HG03378 (cell line): ENCODE results near the gene PCYT2.

Experiments
- ATAC-seq: cut with Tn5 transposase; IDR thresholded peaks from one replicate; pipeline ENCODE4 v1.9.1; 2021; ENCODE audit warnings: mild to moderate bottlenecking, moderate library complexity; ENCODE audit not compliant: unreplicated experiment

PCYT2 gene

DNA sequence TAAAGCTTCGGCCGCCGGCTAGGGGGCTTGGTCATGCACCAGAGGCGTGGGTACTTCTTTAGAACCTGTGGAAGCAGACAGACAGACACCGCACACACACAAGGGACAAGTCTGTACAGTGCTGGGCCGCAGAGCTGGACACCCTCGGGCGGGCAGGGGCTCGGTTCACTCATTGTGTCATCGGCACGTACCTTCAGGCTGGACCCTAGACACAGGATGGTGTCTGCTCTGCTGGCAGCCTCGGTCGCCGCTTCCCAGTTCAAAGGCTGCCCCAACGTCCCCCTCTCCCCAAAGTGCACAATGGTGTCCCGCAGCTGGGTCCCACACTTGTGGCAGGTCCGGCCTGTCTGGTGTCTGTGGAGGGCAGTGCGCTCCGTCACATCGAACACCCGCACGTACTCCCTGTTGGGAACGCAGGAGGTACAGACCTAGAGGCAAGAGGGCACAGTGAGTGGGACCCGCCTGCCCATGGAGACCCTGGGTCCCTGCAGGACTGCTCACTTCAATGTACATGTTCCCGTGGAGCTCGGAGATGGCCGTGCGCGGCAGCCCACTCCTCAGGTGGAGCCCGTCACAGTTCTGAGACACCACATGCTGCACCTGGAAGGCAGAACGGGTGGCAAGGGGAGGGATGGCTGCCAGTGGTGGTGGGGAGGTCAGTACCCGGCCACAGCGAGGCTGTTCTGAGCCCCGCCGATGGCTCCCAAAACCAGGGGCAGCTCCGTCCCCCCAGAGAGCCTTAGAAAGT, 3.1 kb upstream of the PCYT2 start:
- no peak for ATAC-seq

DNA sequence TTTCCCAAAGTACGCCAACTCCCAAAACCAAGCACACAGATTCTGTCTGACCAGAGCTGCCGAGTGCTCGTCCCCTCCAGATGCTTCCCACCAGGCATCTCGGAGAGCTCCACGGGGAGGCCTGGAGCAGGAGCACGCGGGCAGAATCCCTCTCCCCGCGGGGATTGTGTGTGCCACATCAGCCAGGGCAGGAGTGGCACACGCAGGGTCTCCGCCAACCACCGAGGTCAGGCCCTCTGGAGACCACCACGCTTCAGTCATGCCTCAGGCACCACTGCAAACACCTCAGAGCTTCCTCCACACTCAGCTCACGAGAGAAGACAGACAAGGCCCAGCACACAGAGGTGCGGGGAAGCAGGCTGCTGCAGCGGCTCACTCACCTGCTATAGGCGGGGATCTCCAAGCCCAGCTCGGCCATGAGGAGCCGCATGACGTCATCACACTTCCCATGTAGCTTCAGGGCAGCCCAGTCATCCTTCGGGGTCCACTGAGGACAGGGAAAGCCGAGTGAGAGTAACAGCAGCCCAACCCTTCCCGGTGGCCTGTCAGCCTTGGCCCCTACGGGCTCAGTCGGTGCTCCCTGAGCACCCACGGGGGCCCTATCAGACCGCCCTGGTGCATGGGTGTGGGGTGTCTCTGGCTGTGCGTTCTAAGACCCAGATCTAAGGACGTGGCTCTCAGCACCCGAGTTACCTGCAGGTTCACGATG, 2.3 kb upstream of the PCYT2 start:
- ATAC-seq, result no peak

DNA sequence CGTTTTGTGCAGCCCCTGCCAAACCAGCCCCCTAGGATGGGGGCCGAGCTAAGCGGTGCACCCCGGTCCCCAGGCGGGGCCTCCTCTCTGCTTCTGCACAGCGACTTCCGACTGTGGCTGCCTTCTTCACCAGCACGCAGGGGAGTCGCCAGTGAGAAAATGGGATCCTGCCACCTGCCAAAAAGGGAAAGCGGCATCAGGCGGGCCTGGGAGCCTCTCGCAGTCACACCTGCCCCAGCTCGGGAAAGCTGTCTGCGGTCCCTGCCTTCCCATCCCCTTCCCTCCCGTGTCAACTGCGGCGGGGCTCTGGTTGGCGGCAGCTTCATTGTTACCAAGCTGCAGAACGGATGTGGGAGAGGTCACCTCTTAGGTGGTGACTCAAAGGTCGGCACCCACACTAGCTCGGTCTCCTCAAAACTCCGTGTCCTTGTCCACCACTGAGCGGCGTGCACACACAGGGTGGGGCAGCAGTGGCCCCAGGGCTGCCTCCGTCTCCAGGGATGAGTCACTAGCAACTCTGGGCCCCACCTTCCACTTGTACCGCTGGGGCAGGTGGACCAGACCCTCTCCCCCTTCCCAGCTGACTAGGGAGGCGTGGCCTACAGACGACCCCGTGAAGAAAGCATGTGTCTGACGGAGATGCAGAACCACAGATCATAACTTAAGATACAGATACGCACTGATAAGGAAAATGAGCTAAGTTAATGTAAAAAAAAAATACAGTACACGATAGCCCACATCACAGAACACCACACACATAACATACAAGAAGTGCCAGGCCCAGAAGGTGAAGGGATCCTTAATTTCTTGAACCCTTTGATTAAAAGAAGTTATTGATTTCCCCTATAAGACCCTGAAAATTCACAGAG, 1.5 kb upstream of the PCYT2 start:
- no peak for ATAC-seq

DNA sequence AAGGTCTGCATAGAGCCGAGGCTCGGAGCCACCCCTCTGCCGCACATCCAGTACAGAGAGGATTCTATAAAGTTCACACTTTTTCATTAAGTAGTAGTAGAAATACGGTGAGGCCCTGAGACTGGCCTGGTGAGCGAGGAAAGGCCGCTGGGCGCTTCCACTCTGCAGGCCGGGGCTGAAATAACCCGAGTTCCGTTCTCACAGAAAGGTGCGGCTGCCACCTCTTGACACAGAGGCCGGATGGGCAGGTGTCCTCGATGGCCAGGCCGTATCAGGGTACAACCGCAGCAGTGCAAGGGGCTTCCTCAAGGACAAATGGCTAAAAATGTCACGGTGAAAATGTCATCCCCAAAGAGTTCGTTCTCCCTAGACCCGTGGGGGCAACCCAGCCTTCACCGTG, 770 bp upstream of the PCYT2 start:
- ATAC-seq, result no peak

DNA sequence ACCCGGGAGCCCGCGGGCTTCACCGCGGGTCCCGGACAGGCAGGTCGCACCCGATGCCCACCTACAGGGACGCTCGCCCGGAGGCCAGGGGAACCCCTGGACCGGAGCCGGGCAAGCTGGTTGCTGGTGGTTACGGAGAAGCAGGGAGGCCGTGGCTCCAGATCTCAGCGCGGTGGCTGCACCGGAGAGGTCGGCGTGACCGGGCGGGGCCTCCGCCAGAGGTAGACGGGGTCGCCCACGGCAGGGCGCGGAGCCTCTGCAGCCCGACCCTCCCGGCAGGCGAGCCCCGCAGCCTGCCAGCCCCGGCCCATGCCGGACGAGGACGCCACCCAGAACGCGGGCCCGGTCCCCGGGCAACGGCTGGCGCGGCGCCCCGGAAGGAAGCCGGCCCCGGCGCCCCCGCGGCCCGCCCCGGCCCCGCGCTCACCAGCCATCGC, 341 bp downstream of the PCYT2 start:
- no peak for ATAC-seq

DNA sequence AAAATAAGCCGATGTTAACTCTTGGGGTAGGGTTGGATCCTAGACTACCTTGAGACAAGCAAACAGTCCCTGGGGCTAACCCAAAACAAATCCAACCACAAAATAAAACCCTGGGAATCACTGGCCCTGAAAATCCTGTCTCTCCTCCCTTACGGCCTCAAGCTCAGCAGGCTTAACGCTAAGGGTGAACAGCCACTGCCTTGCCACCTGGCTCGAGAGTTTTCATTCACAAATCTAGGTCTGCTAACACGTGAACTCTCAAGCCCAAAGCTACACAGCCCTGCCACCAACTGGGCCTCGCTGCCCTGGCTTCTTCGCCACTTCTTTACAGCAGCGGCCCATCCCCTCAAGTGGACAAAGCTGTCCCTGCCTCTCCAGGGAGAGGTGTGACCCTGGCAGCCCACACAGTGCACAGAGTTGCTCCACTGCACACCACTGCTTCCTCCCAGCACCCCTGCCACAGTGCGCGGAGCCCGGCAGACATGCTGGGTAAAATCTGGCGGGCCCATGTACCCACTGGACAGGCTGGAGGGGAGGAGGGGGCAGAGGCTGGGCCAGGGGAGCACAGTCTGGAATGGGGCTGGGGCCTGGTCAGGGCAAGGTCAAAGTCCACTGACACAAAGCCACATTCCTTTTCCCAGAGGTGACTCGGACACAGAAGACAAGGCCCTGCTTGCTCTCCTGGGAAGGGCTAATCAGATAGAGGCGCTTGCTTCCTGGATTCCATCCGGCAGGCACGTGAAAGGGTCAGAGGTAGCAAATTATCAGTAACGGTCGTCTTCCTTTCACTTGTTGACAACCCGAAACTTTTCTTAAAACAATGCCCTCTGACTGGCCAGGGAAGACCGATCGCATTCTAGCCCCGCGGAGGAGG, 996 bp downstream of the PCYT2 start:
- no peak for ATAC-seq

DNA sequence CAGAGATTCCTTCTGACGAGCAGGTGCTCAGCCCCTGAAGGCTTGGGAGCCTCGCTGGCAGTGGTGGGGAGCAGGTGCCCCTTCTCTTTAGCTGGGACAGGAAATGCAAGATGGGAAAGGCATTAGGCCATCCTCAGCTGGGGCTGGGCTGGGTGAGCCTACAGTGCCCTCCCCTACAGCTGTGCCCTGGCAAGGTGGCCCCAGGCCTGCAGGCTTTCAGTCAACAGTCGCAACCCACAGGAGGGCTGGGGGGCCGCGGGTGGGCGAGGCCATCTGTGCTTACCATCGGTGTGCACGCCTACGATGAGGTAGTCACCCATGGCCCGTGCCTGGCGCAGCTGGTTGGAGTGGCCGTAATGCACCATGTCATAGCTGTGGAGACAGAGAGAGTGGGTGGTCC, 2.0 kb downstream of the PCYT2 start:
- ATAC-seq, result no peak

DNA sequence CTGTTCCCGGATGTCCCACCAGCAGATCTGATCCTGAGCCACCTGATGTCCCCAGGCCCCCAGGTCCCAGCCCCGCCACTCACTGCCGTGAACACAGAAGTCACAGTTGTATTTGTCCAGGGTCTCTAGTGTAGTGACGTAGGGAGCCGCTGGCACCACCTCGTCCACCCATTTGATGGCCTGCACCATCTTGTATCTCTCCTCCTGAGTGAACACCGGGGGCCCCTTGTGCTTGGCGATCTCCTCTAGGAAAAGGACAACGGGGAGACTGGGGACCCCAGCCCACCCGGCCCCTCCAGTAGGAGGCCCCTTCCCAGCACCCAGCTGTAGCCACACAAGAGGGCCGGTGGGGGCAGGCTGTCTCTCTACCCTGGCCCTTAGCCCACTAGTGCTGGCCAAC, 2.4 kb downstream of the PCYT2 start:
- no peak for ATAC-seq

DNA sequence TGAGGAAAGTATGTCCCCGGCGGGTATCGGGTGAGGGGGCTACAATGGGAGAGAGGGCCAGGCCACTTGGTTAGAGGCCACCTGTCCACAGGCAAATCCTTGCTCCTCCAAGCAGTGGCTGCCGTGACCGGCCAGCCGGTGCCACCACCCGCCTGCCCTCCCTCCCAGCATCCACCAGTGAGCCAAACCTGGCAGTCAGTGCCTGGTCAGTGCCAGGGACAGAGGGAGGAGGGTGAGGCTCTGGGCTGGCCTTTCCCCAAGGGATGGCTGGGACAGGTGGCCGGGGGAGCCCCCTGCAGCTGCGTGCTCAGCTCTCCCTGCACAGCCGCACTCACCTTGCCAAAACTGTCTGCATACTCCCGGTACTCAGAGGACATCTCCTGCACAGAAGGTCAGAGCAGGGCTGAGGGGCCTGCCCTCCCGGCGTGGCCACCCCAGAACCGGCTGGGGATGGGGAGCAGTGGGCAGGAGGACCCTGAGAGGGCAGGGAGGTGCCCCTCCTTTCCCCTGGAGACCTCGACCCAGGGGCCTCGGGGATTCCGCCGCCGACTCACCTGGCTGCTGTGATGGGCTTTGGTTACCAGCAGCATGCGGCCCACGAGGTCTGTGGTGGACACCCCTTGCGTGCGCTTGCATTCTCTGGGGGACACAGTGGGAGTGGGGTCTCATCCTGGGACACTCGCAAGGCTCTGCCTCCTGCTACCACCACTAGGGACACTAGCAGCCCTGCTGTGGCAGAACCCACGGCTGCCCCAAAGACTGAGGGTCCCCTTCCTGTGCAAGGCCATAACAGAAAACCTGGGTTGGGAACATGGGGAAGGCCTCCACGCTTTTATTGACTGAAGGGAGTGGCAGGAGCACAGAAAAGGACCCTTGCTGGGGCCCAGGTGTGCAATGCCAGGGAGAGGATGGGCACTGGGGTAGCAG, 3.7 kb downstream of the PCYT2 start:
- ATAC-seq, result no peak

DNA sequence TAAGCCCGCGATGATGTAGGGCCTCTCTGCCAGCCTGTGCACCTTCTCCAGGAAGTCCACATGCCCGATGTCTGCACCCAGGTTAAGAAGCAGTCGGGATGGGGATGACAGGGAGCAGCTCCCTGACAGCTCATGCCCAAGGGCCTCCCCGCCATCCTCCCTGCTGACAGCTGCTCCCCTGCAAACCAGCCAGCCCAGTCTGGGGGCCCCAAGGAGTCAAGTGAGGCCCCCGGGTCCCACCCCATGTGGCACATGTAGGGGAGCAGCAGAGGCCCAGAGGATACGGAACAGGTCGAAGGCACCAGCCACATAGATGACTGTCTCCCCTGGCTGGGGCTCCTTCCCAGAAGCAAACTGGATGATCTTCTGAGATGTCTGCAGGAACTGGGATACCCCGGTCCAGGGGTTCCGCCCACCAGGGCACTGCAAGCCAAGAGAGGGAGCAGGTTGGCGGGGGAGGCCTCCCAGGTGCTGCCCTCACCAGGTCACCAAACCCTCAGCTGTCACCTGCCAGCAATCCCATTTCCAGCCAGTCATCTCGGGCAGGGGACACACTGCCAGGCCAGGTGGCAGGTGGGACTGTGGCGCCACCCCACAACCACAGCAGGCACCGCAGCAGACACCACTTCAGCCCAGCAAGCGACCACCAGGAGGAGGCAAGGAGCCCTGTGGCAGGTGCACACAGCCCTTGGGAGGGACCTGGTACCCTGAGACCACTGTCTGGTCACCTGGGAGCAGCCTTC, 4.6 kb downstream of the PCYT2 start:
- no peak for ATAC-seq

DNA sequence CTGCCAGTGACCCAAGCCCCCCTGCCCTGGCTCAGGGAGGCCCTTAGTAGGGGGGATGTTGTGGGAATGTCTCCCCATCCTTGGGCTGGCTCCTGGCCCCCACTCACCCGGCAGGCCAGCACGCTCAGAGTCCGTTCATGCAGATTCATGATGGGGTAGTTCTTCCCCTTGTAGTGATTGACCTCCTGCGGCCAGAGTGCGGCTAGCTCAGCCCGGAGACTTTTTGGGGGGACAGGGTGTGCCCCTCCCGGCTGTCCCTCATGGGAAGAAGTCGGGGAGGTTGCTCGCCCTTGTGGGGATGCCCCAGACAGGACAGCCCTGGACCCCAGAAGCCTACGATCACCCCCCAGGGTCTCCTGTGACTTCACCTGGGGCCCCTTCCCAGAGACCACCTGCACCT, 5.2 kb downstream of the PCYT2 start:
- ATAC-seq, result no peak

DNA sequence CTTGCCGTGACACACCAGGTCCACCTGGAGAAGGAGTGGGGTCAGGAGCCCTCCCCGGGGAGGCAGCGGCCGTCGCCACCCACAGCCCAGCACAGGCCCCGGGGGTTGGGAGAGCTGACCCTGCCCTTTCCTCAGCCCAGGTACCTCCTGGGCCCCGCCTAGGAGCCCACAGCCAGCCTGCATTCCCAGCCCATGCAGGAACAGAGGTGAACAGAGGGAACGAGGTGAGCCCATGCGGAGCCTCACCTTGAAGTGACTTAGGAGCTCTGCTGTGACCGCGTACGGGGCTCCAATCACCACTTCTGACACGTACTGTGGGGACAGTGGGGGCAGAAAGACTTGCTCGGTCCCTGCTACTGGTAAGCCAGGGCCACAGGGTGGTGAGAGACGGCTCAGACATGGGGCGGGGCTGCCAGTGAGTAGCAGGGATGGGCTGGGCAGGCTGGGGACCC, 5.7 kb downstream of the PCYT2 start:
- no peak for ATAC-seq

DNA sequence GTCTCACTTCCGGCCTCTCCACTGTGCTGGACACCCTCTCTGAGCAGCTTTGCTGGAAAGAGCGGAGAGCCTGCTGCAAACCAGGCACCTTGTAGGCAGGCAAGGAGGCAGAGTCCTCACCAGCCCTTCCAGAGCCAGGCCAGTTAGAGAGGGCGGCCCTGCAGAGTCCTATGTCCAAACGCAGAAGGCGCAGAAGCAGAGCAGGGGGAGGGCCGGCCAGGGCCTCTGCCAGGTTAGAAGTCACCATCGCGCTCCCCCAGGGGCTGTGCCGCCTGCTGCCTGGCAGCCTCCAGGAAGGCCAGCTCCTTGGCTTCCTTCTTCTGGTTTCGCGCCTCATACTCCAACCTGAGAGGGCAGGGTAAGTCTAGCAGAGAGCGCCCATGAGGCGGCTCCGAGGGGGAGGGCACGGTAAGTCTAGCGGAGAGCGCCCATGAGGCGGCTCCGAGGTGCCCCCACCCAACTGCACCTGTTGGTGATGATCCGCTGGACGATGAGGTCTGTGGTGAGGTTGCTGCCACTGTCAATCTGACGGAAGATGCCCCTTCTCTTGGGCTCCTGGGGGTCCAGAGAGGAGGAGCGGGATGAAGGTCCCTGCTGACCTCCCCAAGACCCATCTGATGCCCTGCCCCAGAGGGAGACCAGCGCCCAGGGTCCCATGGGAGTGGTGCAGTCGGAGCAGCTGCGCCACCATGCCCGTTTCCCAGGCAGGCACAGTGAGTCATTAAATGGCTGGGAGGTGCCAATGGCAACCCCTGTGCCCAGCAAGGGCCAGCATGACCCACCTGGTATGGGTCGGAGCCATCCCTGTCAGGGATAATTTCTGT, 6.4 kb downstream of the PCYT2 start:
- no peak for ATAC-seq

DNA sequence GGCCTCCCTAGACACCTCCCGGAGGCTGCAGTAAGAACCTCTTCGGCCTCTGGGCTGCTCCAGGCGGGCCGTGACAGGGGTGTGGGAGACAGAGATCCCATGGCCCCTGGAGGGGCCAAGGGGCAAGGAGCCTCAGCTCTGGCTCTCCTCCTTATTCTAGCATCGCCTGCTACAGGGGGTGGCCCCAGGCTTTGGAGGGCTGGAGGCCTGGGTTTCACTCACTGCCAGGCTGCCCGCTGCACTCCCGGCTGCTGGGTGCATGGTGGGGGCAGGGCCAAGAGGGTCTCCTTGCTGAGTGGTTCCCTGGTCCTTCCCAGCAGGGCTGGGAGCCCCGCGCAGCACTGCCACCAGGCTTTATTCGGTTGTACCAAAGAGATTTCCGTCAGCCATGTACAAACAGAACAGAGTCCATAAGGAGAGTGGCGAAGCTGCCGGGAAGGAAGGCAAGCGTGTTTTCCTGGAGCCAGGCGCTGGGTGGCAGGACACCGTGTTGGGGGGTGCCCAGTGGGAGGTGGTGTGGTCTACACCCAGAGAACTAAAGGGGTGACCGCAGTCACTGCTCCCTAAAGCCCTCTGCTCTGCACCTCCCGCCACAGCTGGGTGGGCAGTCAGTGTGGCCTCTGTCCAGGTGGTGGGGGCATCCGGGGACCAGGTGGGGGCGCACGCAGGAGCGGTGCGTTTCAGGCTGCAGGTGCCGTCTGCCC, 7.2 kb downstream of the PCYT2 start:
- ATAC-seq, result no peak

DNA sequence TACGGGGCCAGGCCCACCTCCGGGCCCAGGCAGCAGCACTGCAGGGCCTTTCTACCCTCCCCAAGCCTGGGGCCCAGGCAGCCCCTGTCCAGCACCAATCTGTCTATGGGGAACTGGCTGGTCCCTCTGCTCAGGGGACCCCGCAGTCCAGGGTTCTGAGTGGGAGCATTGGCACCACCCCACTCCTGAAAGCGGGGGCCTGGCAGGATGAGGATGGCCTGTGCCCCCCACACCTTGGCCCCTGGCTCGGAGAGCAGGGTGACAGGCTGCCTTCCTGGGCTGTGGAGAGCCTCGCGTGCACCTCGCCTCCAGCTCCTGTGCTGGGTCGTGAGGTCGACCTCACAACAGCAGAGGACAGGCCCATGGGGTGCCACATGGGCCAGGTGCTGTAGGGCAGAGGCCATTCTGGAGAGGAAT, 7.8 kb downstream of the PCYT2 start:
- ATAC-seq, result no peak

DNA sequence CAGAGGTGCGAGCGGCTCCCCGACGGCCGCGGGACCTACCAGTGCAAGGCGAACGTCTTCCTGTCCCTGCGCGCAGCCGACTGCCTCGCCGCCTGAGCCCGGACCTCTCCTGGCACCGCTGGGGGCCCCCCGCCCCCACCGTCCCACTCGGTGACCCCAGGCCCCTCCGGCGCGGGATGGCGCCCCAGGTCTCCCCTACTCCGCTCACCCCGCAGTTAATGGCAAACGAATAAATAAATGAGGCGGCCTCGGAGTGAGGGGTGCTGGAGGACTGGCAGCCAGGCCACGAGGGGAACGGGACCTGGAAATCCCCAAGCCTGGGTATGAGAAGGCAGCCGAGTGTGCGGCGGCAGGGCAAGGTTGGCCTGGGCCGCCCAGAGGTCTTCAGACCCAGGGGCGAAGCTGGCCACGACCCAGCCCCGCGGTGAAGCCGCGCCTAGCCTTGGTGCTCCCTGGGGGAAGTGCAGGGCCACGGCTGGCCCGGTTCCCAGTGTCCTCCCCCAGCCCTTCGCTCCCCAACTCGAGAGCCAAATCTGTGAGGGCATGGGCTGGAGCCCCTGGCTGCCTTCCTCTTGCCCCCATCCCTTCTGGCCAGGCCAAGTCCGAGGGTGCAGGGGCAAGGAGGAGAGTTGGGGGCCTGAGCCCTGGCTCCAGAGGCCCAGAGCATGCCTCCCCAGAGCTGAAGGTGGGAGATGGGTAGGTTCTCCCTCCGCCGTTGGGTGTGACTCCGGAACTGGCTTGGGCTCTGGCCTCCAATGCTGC, 8.4 kb downstream of the PCYT2 start:
- no peak for ATAC-seq
